Measurements from ENCODE around the gene INO80C. TPM values are rescaled to one million over a fixed set of nuclear protein-coding genes. Genes with fewer than 3 reads are reported as not detected.

INO80C gene, protein sequence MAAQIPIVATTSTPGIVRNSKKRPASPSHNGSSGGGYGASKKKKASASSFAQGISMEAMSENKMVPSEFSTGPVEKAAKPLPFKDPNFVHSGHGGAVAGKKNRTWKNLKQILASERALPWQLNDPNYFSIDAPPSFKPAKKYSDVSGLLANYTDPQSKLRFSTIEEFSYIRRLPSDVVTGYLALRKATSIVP
- total RNA-seq (10 to 100 TPM in 3 of 5 donors, 1 to 10 TPM in 1, not detected in 1; 8.7 to 54.3 (median 12.7) TPM), polyA plus RNA-seq (10 to 100 TPM; 29.6 to 66.7 (median 35.9) TPM)
- long read RNA-seq, donor 1 = 0 reads
- long read RNA-seq, donor 2, partial matches to known transcripts = 0 of 2 reads
- long read RNA-seq, donor 2, other reads (novel, unspliced or antisense) = 0 of 2 reads
- long read RNA-seq, donor 3, partial matches to known transcripts = 0 of 1 reads
- long read RNA-seq, donor 3, other reads (novel, unspliced or antisense) = 0 of 1 reads
- long read RNA-seq, donor 4 = 0 reads
- long read RNA-seq, donor 5, transcript INO80C-202 (5 exons, 974 nt) = major isoform, 5 of 7 reads
- long read RNA-seq, donor 5, partial matches to known transcripts = 0 of 7 reads
- long read RNA-seq, donor 5, other reads (novel, unspliced or antisense) = 0 of 7 reads
- long read RNA-seq, donor 6, transcript INO80C-202 (5 exons, 974 nt) = major isoform, 15 of 20 reads
- long read RNA-seq, donor 6, partial matches to known transcripts = 0 of 20 reads
- long read RNA-seq, donor 6, other reads (novel, unspliced or antisense) = 0 of 20 reads
- long read RNA-seq, donor 7, transcript INO80C-202 (5 exons, 974 nt) = major isoform, 7 of 10 reads
- long read RNA-seq, donor 7, partial matches to known transcripts = 0 of 10 reads
- long read RNA-seq, donor 7, other reads (novel, unspliced or antisense) = 0 of 10 reads
- long read RNA-seq, donor 8, transcript INO80C-202 (5 exons, 974 nt) = major isoform, 6 of 12 reads
- long read RNA-seq, donor 8, partial matches to known transcripts = 0 of 12 reads
- long read RNA-seq, donor 8, other reads (novel, unspliced or antisense) = 0 of 12 reads
- long read RNA-seq, donor 9, transcript INO80C-202 (5 exons, 974 nt) = major isoform, 5 of 10 reads
- long read RNA-seq, donor 9, partial matches to known transcripts = 0 of 10 reads
- long read RNA-seq, donor 9, other reads (novel, unspliced or antisense) = 0 of 10 reads
- long read RNA-seq, donor 10, partial matches to known transcripts = 0 of 4 reads
- long read RNA-seq, donor 10, other reads (novel, unspliced or antisense) = 0 of 4 reads

DNA sequence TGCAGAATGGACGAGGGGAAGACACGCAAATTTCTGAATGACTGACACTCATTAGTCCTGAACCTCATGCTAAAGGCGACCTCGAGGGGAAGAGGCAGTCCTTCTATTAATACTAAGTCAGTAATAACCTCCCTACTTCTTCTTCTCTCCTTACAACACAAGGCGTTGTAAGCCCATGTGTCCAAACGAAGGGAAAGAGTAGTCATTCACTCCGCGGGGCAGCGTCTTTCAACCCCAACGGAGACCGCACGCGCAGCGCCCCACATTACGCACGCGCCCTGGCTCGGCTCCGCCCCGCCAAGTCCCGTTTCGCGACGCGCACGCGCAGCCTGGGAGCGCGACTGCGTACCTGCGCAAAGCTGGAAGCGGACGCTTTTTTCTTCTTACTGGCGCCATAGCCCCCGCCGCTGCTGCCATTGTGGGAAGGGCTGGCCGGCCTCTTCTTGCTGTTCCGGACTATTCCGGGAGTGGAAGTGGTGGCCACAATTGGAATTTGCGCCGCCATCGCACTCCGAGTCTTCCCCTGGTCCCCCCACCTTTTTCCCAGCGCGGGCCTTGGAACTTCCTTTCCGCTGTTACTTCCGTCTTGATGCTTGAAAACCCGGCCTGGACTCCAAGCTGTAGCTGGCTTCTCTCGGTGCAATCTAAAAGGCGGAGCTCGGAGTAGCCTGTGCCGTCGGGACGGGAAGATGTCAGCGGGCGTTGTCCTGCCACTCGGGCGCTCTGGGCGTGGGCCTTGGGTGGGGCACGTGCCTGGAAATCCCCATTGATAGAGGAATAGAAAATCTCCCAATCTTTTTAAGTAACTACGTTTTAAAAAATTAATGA, at the start of gene INO80C:
INO80C (minus strand) TSS at position 591 of the 828 bp plus-strand sequence; CDS start at position 505, 86 bp downstream.
- intact Hi-C loops (cut with DNase I; ENCODE audit: low total_unique reads) = no loop called here
- peaks cover 14 to 50% (median 37%) of the 10 kb centered on the region in 4 donors for H3K4me1 ChIP-seq
- peak within 1 kb of the TSS; percentile 94 to 97 (median 96) for H3K27ac ChIP-seq
- no peaks in the 10 kb centered on the region for H3K27me3 ChIP-seq
- TF ChIP-seq, protein P1, sequence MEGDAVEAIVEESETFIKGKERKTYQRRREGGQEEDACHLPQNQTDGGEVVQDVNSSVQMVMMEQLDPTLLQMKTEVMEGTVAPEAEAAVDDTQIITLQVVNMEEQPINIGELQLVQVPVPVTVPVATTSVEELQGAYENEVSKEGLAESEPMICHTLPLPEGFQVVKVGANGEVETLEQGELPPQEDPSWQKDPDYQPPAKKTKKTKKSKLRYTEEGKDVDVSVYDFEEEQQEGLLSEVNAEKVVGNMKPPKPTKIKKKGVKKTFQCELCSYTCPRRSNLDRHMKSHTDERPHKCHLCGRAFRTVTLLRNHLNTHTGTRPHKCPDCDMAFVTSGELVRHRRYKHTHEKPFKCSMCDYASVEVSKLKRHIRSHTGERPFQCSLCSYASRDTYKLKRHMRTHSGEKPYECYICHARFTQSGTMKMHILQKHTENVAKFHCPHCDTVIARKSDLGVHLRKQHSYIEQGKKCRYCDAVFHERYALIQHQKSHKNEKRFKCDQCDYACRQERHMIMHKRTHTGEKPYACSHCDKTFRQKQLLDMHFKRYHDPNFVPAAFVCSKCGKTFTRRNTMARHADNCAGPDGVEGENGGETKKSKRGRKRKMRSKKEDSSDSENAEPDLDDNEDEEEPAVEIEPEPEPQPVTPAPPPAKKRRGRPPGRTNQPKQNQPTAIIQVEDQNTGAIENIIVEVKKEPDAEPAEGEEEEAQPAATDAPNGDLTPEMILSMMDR (IDR thresholded peaks at IDR 0.05) = peak in 1 of 7 experiments; percentile 4
- TF ChIP-seq POLR2A (IDR thresholded peaks at IDR 0.05) = peak in 2 of 4 donors; percentile 80 to 89
- peak; percentile 87 to 98 (median 97) for TF ChIP-seq POLR2AphosphoS5 (IDR thresholded peaks at IDR 0.05)
- TF ChIP-seq EP300 (IDR thresholded peaks at IDR 0.05) = no peak
- peak; percentile 92 to 98 for DNase-seq
- 0 to 1% (median 1%) methylated on average over 51 to 61 of the region's 61 CpGs for WGBS, 5 donors
- H3K4me3 ChIP-seq = peak within 1 kb of the TSS; percentile 45 to 74 (median 61)
- no peaks in the 10 kb centered on the region for H3K9me3 ChIP-seq
- no peaks in the 10 kb centered on the region for H3K36me3 ChIP-seq

DNA sequence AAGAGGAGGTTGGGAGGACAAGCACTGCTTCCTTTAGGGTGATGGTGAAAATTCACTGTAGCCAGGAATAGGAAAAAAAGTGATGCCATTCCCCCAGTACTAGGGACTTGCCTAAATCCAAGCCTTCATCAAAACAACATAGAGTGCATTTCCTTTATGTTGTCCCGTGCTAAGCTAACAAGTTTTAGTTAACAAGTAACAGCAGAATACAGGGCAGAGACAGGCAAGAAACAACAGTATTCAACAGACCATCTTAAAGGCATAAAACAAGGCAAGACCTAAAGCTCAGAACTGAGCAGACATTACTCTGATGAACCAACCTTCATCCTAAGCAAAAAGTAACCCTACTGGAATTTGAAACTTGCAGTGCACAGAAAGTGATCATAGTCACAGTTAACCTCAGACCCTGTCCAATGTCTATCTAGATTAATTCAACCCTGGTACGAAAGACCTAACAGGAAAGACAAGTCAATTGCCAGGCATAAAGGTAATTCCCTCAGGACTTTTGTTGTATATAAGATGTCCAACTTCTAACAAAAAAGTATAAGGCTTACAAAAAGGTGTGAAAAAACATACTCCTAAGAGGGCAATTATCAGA, 49.3 kb upstream of the INO80C start:
- no peak overlapping the region for H3K27ac ChIP-seq
- no peaks in the 10 kb centered on the region for H3K27me3 ChIP-seq
- H3K4me3 ChIP-seq = no peak overlapping the region
- intact Hi-C loops (cut with DNase I; ENCODE audit: low total_unique reads) = no loop called here
- TF ChIP-seq, protein P1 (IDR thresholded peaks at IDR 0.05) = no peak
- TF ChIP-seq POLR2A (IDR thresholded peaks at IDR 0.05) = no peak
- no peak for TF ChIP-seq EP300 (IDR thresholded peaks at IDR 0.05)
- no peak for TF ChIP-seq POLR2AphosphoS5 (IDR thresholded peaks at IDR 0.05)
- no peaks in the 10 kb centered on the region for H3K36me3 ChIP-seq
- no peak for DNase-seq
- H3K4me1 ChIP-seq = no peaks in the 10 kb centered on the region
- H3K9me3 ChIP-seq = no peaks in the 10 kb centered on the region
- WGBS, 5 donors = 70 to 80% (median 74%) methylated on average over 2 of the region's 2 CpGs

DNA sequence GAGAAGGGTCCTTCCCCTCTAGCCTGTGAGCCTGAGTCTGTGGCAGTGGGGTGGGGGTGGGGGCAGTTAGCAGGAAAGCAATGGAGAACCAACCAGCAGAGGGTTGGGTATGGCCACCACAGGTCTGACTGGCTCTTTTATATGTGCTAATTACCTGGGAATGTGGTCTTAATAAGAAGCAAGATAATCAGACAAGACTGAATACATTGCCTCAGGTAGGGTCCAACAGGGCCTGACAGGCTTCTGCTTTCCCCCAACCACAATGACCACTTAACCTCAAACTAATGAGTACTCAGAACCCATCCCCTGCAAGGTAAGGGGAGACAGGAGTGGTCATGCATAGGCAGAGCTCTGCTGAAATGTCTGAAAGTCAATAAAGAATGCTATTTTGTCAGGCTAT, 44.6 kb upstream of the INO80C start:
- H3K4me3 ChIP-seq = no peak overlapping the region
- H3K9me3 ChIP-seq = peaks cover 0 to 5% (median 0%) of the 10 kb centered on the region in 4 donors
- H3K4me1 ChIP-seq = no peaks in the 10 kb centered on the region
- no peaks in the 10 kb centered on the region for H3K36me3 ChIP-seq
- TF ChIP-seq, protein P1 (IDR thresholded peaks at IDR 0.05) = no peak
- no peak for TF ChIP-seq POLR2A (IDR thresholded peaks at IDR 0.05)
- TF ChIP-seq POLR2AphosphoS5 (IDR thresholded peaks at IDR 0.05) = no peak
- TF ChIP-seq EP300 (IDR thresholded peaks at IDR 0.05) = no peak
- intact Hi-C loops (cut with DNase I; ENCODE audit: low total_unique reads) = no loop called here
- no peaks in the 10 kb centered on the region for H3K27me3 ChIP-seq
- H3K27ac ChIP-seq = no peak overlapping the region
- no peak for DNase-seq
